AG09319 (cell line): ENCODE measurements around the gene PTPN5.
A peak's percentile ranks its signal among the peaks of the same experiment; 100 is the strongest.
"Not testable (repeated sequence)": the region's sequence is repeated elsewhere in the genome, so short reads cannot be mapped to it uniquely, and the experiment has no call there.

Experiments
- DNase-seq: peaks from one replicate; pipeline ENCODE4 v3.0.0-alpha.2; 2010; ENCODE audit warnings: low read depth; ENCODE audit errors: extremely low read depth
- TF ChIP-seq, protein P1 (sequence below): IDR thresholded peaks from 2 replicates; pipeline ENCODE4 v1.5.1; 2011; ENCODE audit warnings: low read depth, mild to moderate bottlenecking, inconsistent platforms, low read length, moderate library complexity

Gene PTPN5

DNA sequence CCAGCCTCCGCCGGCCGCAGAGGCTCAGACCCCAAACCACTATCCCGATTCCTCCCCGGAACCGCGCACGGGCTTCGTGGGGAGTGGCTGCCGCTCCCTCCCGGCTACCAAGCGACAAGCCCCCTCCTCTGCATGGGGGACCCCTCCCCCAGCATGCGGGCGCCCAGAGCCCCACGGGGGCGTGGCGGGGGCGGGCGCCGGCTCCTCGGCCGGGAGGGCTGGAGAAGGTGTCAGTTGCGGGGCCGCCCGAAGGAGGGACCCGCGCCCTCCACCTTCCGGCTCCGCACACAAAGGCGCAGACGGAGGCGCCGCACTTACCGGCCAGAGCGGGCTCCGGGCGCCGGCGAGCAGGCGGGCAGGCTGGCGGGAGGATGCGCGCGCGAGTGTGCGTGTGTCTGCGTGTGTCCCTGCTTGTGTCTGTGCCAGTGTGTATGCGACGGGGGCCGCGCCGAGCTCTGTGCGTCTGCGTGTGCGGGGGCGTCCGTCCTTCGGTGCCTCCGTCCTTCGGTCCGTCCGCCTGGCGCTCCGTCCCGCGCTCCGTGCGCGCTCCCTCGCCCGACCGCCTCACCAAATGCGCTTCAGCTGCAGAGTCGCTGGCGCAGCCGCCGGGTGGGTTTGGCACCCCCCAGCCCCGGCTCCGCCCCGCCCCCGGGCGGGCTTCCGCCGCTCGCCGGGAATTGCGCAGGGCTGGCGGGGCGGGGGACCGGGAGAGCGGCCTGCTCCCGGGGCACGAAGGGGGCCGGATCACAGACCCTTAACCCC, at the start of gene PTPN5:
Gene PTPN5 (minus strand): TSS at position 592 of the 762 bp plus-strand sequence. CDS start 19,840 bp downstream, outside the sequence.
- TF ChIP-seq, protein P1, sequence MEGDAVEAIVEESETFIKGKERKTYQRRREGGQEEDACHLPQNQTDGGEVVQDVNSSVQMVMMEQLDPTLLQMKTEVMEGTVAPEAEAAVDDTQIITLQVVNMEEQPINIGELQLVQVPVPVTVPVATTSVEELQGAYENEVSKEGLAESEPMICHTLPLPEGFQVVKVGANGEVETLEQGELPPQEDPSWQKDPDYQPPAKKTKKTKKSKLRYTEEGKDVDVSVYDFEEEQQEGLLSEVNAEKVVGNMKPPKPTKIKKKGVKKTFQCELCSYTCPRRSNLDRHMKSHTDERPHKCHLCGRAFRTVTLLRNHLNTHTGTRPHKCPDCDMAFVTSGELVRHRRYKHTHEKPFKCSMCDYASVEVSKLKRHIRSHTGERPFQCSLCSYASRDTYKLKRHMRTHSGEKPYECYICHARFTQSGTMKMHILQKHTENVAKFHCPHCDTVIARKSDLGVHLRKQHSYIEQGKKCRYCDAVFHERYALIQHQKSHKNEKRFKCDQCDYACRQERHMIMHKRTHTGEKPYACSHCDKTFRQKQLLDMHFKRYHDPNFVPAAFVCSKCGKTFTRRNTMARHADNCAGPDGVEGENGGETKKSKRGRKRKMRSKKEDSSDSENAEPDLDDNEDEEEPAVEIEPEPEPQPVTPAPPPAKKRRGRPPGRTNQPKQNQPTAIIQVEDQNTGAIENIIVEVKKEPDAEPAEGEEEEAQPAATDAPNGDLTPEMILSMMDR, result no peak
- no peak for DNase-seq

- DNase-seq, result no peak
Observed at GRCh38 chr11:18836417-18836816, 44.8 kb upstream of the PTPN5 start.

DNA sequence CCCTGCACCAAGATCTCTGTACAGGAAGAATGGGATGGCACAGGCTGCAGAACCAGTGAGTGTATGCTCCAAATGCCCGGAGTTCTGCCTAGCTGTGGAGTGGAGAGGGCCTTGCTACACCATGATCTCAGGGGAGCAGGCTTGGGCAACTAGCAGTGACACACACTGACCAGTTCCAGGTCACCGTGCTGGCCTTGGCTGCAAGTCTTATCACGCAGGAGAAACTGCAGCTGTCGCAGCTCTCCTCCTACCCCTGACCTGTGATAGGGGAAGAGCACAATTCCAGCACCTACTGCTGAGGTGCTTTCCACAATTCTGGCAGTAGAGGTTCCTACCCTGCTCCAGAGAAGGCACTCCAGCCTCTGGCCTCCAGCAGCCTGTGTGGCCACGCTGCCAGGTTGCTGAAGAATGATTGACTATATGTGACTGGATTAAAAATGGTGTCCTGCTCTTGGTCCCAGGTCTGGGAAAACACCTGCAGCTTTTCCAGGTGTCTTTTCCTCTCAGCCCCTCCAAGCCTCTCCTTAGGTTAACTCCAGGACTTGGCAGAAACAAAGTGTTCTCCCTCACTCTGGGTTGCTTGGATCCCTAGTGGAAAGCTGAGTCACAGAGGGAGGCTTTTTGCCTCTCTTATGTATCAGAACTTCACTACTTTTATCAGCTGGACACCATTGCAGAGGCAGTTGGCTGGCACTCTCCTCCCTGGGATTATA, 43.3 kb upstream of the PTPN5 start:
- TF ChIP-seq, protein P1, result no peak
- DNase-seq, result no peak

More at GRCh38 chr11:18836417-18836816, 44.8 kb upstream of the PTPN5 start:
- TF ChIP-seq, protein P1, result no peak

DNA sequence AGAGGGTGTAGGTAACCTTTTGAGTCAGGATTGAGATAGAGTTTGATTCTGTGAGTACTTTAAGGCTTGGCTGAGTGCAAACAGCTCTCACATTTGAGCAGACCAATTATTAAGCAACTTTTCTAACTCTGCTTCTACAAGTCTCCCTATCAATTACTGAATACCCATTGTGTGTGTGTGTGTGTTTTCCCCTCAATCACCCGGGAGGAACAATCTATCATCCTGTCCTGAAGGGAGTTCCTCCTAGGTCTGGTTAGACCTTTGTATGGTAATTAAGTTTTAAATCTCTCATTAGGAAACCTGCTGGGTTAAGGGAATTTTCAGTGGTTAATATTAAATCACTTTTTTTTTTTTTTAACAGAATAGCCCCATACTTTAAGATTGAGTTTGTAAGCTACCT, 28.6 kb upstream of the PTPN5 start:
- DNase-seq, result not testable (repeated sequence)

GRCh38 chr11:18804199-18804999, 12.8 kb upstream of the PTPN5 start:
- DNase-seq, result no peak
- TF ChIP-seq, protein P1, result no peak

DNA sequence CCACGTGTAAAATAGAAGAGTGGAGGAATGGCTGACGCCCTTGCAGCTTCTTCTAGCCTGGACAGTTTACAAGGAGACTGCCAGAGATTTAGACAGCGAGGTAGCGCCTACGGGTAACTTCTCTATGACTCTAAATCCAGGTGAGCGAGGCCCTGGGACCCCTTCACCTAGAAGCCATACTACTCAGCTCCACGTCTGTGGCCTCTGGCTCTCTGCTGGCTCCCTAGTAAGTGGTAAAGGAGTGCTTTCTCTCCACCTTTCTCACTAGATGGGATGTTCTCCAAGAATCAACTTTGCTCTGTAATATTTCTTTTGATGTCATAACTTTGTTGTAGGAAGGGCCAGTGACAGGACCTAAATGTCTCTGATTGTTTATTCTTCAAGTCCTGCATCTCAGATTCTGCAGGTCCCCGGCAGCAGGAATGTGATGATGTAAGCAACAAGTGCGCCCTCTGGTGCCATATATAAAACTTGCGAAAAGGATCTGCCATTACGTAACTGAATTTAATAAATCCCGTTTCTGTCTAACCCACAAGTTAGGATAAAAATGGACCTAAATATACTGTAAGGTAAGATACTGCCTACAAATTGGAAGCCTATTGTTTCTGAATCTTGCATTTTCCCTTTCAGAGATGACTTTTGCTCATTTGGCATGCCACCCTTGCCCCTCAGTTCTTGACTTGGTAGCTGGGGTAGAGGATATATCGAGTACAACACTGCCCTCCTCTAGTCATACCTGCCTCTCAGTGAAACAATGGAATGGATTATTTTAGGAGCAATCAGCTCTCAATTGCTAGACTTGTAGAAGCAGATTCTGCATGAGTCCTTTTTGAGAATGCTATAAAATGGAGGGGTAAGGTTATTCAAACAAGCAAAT, 11.0 kb upstream of the PTPN5 start:
- TF ChIP-seq, protein P1, result peak; percentile 59
- peak; percentile 34 for DNase-seq
